Measurements from ENCODE around the gene RPL34. TPM values are rescaled to one million over a fixed set of nuclear protein-coding genes. Genes with fewer than 3 reads are reported as not detected.
A peak's percentile ranks its signal among the peaks of the same experiment; 100 is the strongest.
"Not testable (repeated sequence)": the region's sequence is repeated elsewhere in the genome, so short reads cannot be mapped to it uniquely, and the experiment has no call there.

Gene RPL34
- 1,000 to 10,000 TPM; 1,024 to 1,097 TPM for total RNA-seq

DNA sequence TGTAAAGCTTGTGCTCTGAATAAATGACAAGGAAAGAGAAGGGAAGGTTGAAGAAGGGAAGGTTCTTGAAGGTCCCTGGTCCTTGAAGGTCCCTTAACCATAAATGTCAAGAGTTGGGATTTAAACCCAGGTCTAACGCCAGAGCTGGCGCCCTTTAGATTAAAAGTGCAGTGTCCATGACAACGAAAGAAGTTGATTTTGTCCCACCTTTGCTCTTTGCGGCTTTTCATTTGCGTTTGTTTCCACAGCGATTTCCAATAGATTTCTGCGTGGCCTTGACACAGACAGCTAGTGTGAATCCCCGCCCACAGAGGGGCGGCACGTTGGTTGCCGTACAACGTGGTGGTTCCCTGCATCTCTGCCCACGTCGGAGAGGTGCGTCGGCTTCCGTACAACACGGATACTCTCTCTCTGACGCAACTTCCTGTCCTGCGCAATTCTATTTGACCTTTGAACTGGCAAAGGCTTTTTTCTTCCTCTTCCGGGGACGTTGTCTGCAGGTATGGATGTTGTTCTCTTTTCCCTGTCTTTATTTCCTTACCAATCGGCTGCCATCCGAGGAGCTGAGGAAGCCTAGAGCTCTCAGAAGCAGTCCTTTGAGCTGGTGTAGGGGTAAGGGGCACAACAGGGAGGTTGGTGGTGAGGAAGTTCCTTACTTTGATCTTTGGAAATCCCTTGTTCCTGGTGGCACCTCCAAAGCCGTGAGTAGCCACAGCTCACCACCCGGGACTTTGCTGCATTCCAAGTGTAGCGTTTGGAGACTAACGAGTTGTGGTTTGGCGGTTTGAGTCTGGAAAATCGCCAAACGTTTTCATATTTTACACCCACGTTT lies at the start of gene RPL34:
RPL34 (plus strand) TSS at position 476 of the 832 bp plus-strand sequence. CDS start 1,384 bp downstream, outside the sequence.
- peak within 1 kb of the TSS; percentile 89 for H3K27ac Mint-ChIP-seq
- peaks cover 6% of the 10 kb centered on the region for H3K9me3 Mint-ChIP-seq (ENCODE audit: insufficient read depth)
- H3K36me3 Mint-ChIP-seq (ENCODE audit: low read depth) = peaks cover 65% of the 10 kb centered on the region
- CTCF ChIA-PET = interaction anchor here (0.9 to 2.1 kb wide), 7 partner anchors 9 to 604 kb away, joined by 3 to 13 read pairs (median 4); no protein-coding TSS in a partner anchor
- H3K27me3 Mint-ChIP-seq (ENCODE audit: low read depth) = no peaks in the 10 kb centered on the region
- DNase-seq (peak; percentile 99), ATAC-seq (peak; percentile 100)
- POLR2A ChIA-PET = interaction anchor here (0.6 to 2.5 kb wide), 4 partner anchors 9 to 121 kb away, joined by 3 to 18 read pairs (median 4); partner anchors contain the start of gene OSTC
- peak within 1 kb of the TSS; percentile 87 for H3K4me3 Mint-ChIP-seq
- peaks cover 46% of the 10 kb centered on the region for H3K4me1 Mint-ChIP-seq (ENCODE audit: low read depth)

DNA sequence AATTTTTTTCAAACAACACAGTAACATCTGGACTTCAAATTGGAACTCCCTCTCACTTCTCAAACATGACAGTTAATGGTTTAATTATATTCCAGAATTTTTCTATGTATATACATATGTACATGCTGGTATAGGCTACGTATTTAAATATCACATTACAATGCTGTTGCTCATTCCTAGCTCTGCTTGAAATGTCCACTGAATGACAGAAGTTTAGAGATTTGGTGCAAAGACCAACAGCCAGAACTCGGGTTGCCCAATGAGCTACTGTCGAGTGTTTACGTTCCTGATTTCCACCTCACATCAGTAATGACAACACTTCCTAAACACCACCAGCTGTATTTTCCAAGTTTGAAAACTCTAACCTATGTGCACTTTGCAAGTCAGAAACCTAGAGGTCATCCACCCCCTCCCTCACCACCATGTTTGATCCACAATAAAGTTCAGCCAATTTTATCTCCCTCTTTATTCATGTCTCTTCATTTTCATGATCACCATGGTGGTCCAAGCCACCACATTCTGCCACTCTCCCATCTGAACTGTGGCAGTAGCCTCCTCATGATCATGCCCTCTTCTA lies 49.3 kb upstream of the RPL34 start:
- ATAC-seq (no peak), DNase-seq (no peak)
- no peaks in the 10 kb centered on the region for H3K9me3 Mint-ChIP-seq (ENCODE audit: insufficient read depth)
- no peaks in the 10 kb centered on the region for H3K36me3 Mint-ChIP-seq (ENCODE audit: low read depth)
- H3K27ac Mint-ChIP-seq = no peak overlapping the region
- POLR2A ChIA-PET = interaction anchor here (0.7 kb wide), 1 partner anchor 93 kb away, joined by 3 read pairs; no protein-coding TSS in a partner anchor
- no peak overlapping the region for H3K4me3 Mint-ChIP-seq
- no peaks in the 10 kb centered on the region for H3K27me3 Mint-ChIP-seq (ENCODE audit: low read depth)
- CTCF ChIA-PET = interaction anchor here (0.6 to 5.2 kb wide), 20 partner anchors 8 to 552 kb away, joined by 4 to 77 read pairs (median 10); partner anchors contain the start of gene RPL34
- peaks cover 20% of the 10 kb centered on the region for H3K4me1 Mint-ChIP-seq (ENCODE audit: low read depth)

DNA sequence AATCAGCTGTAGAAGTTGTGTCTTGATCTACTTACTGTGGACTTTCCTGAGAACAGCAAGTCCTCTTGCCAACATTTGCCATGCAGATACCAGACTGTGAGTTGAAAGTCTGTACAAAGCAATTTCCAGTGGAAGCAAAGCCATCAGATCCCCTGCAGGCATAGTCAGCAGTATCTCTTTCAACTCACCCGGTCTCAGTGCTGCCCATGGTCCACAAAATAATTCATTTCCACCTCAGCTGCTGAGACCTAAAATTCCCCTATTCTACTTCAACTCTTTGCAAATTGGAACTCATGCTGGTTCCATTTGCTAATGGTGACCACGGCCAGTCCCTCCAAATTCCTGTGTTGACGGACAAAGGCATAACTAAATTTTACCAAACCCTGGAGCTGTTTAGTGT lies 46.0 kb upstream of the RPL34 start:
- no peak overlapping the region for H3K27ac Mint-ChIP-seq
- no peaks in the 10 kb centered on the region for H3K9me3 Mint-ChIP-seq (ENCODE audit: insufficient read depth)
- POLR2A ChIA-PET = interaction anchor here (0.7 kb wide), 1 partner anchor 1889 kb away, joined by 3 read pairs; no protein-coding TSS in a partner anchor
- ATAC-seq = no peak
- H3K4me3 Mint-ChIP-seq = no peak overlapping the region
- no peaks in the 10 kb centered on the region for H3K36me3 Mint-ChIP-seq (ENCODE audit: low read depth)
- CTCF ChIA-PET = interaction anchor here (0.8 to 5.2 kb wide), 5 partner anchors 23 to 555 kb away, joined by 3 to 77 read pairs (median 3); no protein-coding TSS in a partner anchor
- DNase-seq = no peak
- H3K4me1 Mint-ChIP-seq (ENCODE audit: low read depth) = peaks cover 19% of the 10 kb centered on the region
- H3K27me3 Mint-ChIP-seq (ENCODE audit: low read depth) = no peaks in the 10 kb centered on the region

DNA sequence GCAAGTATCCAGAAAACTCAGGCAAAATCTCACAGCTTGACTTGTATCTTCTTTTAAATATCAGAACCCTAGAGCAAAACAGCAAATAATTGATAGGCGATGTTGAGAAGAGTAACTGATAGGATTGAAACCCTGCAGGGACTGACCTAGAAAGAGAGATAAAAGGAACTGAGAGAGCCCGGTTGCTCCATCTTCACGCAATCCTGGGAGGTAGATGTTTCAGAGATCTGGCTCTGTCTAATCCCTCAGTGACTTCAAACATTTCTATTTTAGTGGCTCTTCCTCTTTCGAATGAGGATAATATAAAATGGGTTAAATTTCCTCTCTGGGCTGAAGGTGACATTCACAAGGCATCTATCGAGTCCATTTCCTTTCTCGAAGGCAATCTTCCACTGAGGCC lies 39.3 kb upstream of the RPL34 start:
- no peak overlapping the region for H3K27ac Mint-ChIP-seq
- DNase-seq (no peak), ATAC-seq (no peak)
- peaks cover 6% of the 10 kb centered on the region for H3K4me1 Mint-ChIP-seq (ENCODE audit: low read depth)
- H3K4me3 Mint-ChIP-seq = no peak overlapping the region
- H3K27me3 Mint-ChIP-seq (ENCODE audit: low read depth) = no peaks in the 10 kb centered on the region
- H3K36me3 Mint-ChIP-seq (ENCODE audit: low read depth) = no peaks in the 10 kb centered on the region
- CTCF ChIA-PET = interaction anchor here (0.6 to 3.5 kb wide), 7 partner anchors 9 to 563 kb away, joined by 3 to 29 read pairs (median 3); no protein-coding TSS in a partner anchor
- POLR2A ChIA-PET = interaction anchor here (0.8 kb wide), 1 partner anchor 30 kb away, joined by 3 read pairs; no protein-coding TSS in a partner anchor
- no peaks in the 10 kb centered on the region for H3K9me3 Mint-ChIP-seq (ENCODE audit: insufficient read depth)

DNA sequence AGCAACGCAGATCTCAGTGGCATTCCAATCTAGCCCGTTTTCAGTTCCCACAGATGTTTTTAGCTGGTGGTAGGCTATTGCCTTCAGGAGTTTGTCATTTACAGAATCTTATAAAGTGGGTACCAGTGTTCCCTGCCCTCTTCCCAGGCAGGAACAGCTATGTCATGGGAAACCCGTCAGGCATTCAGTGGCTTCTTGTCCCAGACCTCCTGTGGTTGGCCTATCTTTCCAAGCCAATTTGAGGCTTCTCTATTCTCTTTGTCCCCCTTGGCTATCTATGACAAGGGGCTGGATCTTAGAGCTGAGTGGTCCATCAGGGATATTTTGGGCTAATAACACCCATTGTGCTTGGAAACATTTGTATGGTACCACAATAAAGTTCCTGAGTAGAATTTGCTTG lies 33.6 kb upstream of the RPL34 start:
- Mint-ChIP-seq H3K27ac (no peak overlapping the region), H3K27me3 (ENCODE audit: low read depth) (no peaks in the 10 kb centered on the region)
- POLR2A ChIA-PET = no interaction called here

DNA sequence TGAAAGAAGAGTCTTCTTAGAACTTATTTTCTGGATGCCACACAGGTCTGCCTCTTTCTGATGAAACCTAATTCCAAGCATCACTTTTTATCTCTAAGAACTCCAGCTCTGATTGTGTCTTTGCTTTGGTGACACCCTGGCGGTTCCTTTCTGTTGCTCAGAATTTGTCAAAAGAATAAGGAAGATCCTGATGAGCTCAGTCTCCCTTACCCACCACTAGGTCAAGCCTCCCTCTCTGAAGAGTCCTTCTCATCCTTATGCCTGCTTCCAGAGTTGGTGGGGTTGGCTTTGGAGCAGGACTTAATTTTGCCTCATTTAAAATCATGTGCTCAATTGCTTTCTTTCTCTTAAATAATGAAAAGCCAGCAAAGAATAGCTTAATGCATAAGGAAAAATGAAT lies 31.5 kb upstream of the RPL34 start:
- no peaks in the 10 kb centered on the region for H3K27me3 Mint-ChIP-seq (ENCODE audit: low read depth)
- POLR2A ChIA-PET = no interaction called here
- no peaks in the 10 kb centered on the region for H3K9me3 Mint-ChIP-seq (ENCODE audit: insufficient read depth)
- no peak overlapping the region for H3K27ac Mint-ChIP-seq
- CTCF ChIA-PET = interaction anchor here (0.6 to 1.3 kb wide), 4 partner anchors 11 to 570 kb away, joined by 3 to 4 read pairs (median 4); no protein-coding TSS in a partner anchor
- no peak overlapping the region for H3K4me3 Mint-ChIP-seq
- peaks cover 7% of the 10 kb centered on the region for H3K36me3 Mint-ChIP-seq (ENCODE audit: low read depth)
- ATAC-seq (no peak), DNase-seq (no peak)
- no peaks in the 10 kb centered on the region for H3K4me1 Mint-ChIP-seq (ENCODE audit: low read depth)

More for the DNA sequence above, 33.6 kb upstream of the RPL34 start:
- CTCF ChIA-PET = no interaction called here
- Mint-ChIP-seq H3K4me1 (ENCODE audit: low read depth) (no peaks in the 10 kb centered on the region), H3K9me3 (ENCODE audit: insufficient read depth) (no peaks in the 10 kb centered on the region), H3K4me3 (no peak overlapping the region), H3K36me3 (ENCODE audit: low read depth) (no peaks in the 10 kb centered on the region)
- ATAC-seq (no peak), DNase-seq (no peak)

DNA sequence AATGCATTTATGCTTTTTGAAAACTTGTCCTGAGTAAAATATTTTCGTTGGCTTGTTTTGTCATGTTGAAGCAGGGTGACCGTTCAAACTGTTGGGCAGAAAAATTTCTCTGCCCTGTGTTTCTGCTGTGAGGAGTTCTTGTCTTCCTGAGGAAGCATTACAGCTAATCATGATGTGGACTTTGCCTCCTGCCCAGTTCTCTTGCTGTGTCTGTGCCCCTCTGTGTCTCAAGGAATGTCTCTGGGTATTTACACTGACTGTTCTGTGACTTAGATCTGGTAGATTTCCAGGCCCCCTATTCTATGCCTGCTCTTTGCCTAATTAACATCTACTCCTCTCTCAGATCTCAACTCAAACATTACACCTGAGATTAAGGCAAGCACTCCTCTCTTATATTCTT lies 30.4 kb upstream of the RPL34 start:
- H3K27ac Mint-ChIP-seq = no peak overlapping the region
- no peak overlapping the region for H3K4me3 Mint-ChIP-seq
- H3K27me3 Mint-ChIP-seq (ENCODE audit: low read depth) = no peaks in the 10 kb centered on the region
- no peaks in the 10 kb centered on the region for H3K9me3 Mint-ChIP-seq (ENCODE audit: insufficient read depth)
- H3K36me3 Mint-ChIP-seq (ENCODE audit: low read depth) = peaks cover 15% of the 10 kb centered on the region
- H3K4me1 Mint-ChIP-seq (ENCODE audit: low read depth) = no peaks in the 10 kb centered on the region
- ChIA-PET POLR2A (interaction anchor here (0.6 kb wide), 1 partner anchor 31 kb away, joined by 3 read pairs; no protein-coding TSS in a partner anchor), CTCF (no interaction called here)
- ATAC-seq (no peak), DNase-seq (no peak)

DNA sequence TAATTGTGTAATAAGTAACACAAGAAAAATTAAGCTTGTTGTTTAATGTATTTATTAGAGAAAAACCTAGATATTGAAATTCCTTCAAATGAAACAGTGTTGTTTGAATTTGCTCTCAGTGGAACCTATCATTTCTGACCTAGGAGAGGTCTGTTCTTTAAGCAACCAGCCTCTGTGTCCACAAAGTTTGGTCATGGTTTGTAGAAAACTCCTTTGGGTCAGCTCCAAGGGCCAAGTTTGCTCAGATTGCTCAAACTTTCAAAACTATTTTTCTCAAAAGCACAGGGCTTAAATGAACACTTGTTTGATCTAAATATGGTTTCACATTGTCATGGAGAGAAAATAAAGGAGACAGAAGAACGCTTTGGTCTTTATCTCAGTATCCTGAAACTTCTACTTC lies 29.6 kb upstream of the RPL34 start:
- ATAC-seq = no peak
- H3K4me1 Mint-ChIP-seq (ENCODE audit: low read depth) = no peaks in the 10 kb centered on the region
- no peaks in the 10 kb centered on the region for H3K9me3 Mint-ChIP-seq (ENCODE audit: insufficient read depth)
- H3K36me3 Mint-ChIP-seq (ENCODE audit: low read depth) = peaks cover 15% of the 10 kb centered on the region
- DNase-seq = no peak
- POLR2A ChIA-PET = interaction anchor here (0.7 kb wide), 1 partner anchor 99 kb away, joined by 4 read pairs; no protein-coding TSS in a partner anchor
- CTCF ChIA-PET = no interaction called here
- H3K27me3 Mint-ChIP-seq (ENCODE audit: low read depth) = no peaks in the 10 kb centered on the region
- no peak overlapping the region for H3K27ac Mint-ChIP-seq
- H3K4me3 Mint-ChIP-seq = no peak overlapping the region

DNA sequence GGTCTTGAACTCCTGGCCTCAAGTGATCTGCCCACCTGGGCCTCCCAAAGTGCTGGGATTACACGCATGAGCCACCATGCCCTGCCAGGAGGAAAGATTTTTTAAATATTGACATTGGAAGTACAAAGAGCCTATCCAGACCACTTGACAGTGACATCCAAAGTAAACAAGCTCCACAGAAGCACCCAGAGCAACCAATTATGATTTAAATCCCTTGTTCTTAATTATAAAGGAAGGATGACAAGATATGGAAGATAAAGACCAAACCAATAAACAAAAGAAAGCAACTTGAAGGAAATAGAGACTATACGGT lies 27.7 kb upstream of the RPL34 start:
- ChIA-PET CTCF (interaction anchor here (0.7 kb wide), 1 partner anchor 20 kb away, joined by 3 read pairs; no protein-coding TSS in a partner anchor), POLR2A (no interaction called here)
- no peak overlapping the region for H3K27ac Mint-ChIP-seq

DNA sequence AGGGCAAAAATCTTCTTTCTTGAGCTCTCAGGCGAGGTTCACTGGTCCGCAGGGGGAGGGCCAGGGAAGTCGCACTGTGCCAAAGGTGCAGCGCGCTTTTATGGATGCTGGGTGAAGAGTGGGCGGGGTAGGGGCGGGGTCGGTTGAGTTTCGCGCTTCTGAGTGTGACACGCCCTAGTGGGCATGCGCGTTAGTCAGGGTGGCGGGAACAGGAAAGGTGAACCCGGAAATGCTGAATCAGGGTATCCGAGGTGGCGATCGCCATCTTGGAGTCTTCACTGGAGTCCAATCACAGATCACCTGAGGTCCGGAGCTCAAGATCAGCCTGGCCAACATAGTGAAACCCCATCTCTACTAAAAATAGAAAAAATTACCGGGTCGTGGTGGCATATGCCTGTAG lies 26.1 kb upstream of the RPL34 start:
- H3K27me3 Mint-ChIP-seq (ENCODE audit: low read depth); H3K27ac Mint-ChIP-seq; ATAC-seq; H3K9me3 Mint-ChIP-seq (ENCODE audit: insufficient read depth); H3K4me3 Mint-ChIP-seq; H3K4me1 Mint-ChIP-seq (ENCODE audit: low read depth); DNase-seq; POLR2A ChIA-PET: not testable (repeated sequence)
- peaks cover 17% of the 10 kb centered on the region for H3K36me3 Mint-ChIP-seq (ENCODE audit: low read depth)
- CTCF ChIA-PET = interaction anchor here (0.6 to 0.7 kb wide), 2 partner anchors 13 to 463 kb away, joined by 3 read pairs; no protein-coding TSS in a partner anchor

More for the DNA sequence above, 27.7 kb upstream of the RPL34 start:
- H3K36me3 Mint-ChIP-seq (ENCODE audit: low read depth) = peaks cover 17% of the 10 kb centered on the region
- ATAC-seq (no peak), DNase-seq (no peak)
- H3K9me3 Mint-ChIP-seq (ENCODE audit: insufficient read depth) = no peaks in the 10 kb centered on the region
- H3K4me3 Mint-ChIP-seq = no peak overlapping the region
- H3K27me3 Mint-ChIP-seq (ENCODE audit: low read depth) = no peaks in the 10 kb centered on the region
- H3K4me1 Mint-ChIP-seq (ENCODE audit: low read depth) = no peaks in the 10 kb centered on the region

DNA sequence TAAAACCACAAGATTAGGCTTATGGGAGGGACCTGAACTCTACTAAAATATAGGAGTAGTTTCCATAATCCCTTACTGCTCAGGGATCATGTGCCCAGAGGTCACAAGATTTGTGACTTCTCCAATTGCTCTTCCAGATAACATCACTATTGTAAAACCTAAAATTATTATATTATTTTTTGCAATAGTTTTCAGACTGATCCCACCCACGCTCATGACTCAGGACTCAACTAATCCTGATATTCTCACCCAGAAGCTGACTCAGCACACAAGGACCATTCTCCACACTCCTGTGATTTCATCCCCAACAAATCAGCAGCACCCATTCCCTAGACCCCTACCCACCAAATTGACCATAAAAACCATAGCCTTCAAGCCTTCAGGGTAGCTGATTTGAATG lies 24.0 kb upstream of the RPL34 start:
- CTCF ChIA-PET = no interaction called here
- H3K27me3 Mint-ChIP-seq (ENCODE audit: low read depth) = no peaks in the 10 kb centered on the region
- no peaks in the 10 kb centered on the region for H3K9me3 Mint-ChIP-seq (ENCODE audit: insufficient read depth)
- peaks cover 17% of the 10 kb centered on the region for H3K36me3 Mint-ChIP-seq (ENCODE audit: low read depth)
- no peak overlapping the region for H3K4me3 Mint-ChIP-seq
- ATAC-seq (no peak), DNase-seq (no peak)
- POLR2A ChIA-PET = no interaction called here
- H3K27ac Mint-ChIP-seq = no peak overlapping the region
- peaks cover 5% of the 10 kb centered on the region for H3K4me1 Mint-ChIP-seq (ENCODE audit: low read depth)

DNA sequence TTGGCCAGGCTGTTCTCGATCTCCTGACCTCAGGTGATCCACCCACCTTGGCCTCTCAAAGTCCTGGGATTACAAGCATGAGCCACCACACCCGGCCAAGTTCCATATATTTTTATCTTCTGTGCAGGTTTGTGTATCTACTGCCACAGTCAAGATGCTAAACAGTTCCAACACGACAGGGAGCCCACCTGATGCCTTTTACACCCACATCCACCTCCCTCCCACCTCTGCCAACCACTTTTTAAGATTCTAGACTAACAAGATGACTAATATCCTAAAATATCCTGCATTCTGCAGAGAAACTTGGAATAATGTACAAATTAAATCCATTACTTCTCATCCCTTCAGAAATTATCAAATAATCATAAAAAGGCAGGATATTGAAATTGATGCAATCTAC lies 19.3 kb upstream of the RPL34 start:
- POLR2A ChIA-PET = no interaction called here
- H3K36me3 Mint-ChIP-seq (ENCODE audit: low read depth) = peaks cover 2% of the 10 kb centered on the region
- ATAC-seq = no peak
- H3K9me3 Mint-ChIP-seq (ENCODE audit: insufficient read depth) = no peaks in the 10 kb centered on the region
- no peak overlapping the region for H3K4me3 Mint-ChIP-seq
- CTCF ChIA-PET = no interaction called here
- H3K27me3 Mint-ChIP-seq (ENCODE audit: low read depth) = no peaks in the 10 kb centered on the region
- H3K27ac Mint-ChIP-seq = no peak overlapping the region
- H3K4me1 Mint-ChIP-seq (ENCODE audit: low read depth) = peaks cover 12% of the 10 kb centered on the region
- DNase-seq = no peak

Data from activated CD8-positive, alpha-beta T cell treated with anti-CD3 and anti-CD28 coated beads, Interleukin-2, amount 10 ng/mL, durations not matched to agents 7 days and 5 days (primary cell).